Measurements from ENCODE around the gene ARAP1.

Gene ARAP1

DNA sequence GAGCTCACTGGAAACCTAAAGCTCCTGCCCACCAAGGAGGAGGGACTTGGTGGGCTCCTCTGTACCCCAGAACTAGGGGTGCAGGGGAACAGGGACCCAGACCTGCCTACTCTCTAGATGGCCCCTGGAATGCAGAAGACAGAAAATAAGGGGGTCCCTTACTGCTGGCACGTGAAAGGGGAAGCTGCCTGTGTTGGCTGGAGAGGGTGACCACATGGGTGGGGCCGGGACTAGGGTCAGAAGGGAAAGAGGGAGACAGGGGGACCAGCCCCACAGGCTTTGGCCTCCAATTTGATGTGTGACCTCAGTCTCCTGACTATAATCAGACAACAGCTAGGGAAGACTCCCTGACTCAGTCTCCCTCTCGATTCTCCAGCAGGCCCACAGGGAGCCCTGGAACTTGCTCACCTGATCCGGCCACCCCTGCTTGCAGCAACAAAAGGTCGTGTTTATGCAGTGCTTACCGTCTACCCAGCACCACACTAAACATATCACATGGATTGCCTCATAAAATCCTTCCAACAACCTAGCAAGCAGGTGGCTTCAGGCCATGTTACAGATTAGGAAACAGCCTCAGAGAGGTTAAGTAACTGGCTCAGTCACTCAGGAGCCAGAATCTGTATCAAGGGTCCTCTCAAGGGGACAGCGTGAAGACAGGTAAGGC lies 10.2 kb downstream of the ARAP1 start:
- DNase-seq: no peak

DNA sequence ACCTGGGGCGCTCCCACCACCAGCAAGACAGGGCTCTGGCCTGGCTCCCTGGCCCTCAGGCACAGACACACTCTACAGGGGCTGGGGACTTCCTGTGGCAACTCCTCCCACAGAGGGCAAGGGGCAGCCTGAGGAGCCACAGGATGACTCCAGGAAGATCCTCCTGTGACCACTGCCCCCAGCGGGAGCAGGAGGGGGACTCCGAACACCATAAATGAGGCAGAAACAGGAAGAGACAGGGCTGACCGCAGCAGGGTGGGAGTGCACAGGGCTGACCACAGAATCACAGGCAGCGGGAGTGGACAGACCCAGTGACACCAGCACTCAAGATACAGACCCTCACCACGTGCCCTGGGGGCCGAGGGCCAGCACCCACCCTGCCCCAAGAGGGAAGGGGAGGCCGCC lies 10.8 kb downstream of the ARAP1 start:
- no peak for DNase-seq

DNA sequence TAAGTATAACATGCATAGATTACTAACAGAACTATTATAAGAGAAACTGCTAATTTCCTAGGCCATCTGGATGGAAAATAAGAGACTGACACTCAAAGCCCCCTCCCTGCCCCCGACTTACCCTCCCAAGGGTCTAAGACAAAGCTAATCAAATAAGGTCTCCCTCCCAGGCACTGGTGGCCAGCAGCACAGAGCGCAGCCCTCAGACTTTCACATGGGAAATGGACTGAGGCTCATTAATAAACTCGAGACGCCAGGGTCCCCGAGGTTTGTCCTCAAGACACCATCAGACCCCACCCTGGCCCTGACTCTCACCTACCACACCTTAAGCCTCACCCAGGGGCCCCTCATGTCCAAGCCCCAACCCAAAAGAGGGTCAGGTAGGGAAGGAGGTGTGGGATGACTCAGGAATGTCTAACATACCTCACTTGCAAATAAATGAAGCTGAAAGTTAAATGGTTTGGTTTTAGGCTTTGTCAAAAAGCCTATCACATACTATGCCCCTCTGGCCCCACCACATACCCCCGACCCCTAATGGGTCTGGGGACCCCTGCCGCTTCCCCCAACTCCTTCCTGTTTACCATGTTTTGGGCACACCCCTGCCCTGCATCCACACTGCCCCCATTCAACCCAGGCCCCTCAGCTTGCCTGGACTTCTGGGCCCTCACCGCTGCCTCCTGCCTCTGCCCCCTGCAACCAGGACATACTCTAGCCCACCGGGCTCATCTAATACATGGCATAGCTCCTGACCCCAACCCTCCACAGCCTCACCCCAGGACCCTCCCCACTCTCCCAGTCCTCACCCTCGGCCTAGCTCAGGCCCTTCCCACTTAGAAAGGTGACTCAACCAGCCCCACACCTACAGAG lies 11.4 kb downstream of the ARAP1 start:
- no peak for DNase-seq

DNA sequence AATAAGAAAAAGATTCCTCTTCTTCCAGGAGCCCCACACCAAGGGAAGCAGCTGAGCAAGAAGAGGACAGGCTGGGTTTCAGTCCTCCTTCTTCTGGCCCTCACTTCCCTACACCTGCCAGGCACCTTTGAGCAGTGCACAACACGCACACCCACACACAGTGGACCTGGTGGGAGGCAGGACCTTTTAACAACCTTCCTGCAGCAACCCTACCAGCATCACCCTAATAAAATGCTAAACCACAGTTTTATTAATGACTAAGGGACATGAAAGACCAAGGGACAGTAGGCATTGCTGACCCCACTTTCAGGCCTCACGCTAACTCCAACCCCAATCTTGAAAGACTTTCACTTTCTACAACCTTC lies 12.2 kb downstream of the ARAP1 start:
- DNase-seq: no peak

DNA sequence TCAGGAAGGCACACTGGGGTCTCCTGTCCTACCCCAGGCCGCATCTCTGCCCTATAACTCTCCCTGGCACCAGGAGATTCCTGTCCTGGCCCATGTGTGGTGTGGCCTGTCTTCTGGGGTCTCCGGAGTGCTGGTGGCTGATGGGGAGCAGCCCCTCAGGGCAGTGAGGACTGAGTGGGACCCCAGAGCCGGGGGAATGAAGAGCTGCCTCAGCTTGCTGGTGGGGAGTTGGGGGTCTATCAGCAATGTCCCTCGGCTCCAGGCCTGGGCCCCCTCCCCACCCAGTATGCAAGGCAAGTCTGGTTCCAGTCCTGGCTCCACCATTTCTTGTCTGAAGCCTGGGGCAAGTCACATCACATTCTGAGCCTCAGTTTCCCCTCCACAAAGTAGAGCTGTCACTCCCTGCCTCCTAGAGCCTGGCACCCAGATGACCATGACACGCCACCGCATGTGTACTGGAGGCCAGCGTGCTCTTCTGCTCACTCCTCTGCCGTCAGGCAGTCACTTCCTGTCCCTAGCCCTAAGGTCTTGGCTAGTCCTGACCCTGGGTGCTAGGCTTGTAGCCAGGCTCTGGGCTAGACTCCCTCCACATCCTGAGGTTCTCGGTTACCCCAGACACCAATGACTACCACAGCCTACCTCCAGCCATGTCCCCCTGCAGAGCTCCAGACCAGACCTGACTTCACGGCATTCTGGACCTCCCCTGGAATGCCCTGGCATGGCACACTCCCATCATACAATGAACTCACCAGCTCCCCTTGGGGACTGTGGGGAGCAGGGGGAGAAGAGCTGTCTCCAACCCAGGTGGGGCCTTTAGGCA lies 12.8 kb downstream of the ARAP1 start:
- DNase-seq: no peak

DNA sequence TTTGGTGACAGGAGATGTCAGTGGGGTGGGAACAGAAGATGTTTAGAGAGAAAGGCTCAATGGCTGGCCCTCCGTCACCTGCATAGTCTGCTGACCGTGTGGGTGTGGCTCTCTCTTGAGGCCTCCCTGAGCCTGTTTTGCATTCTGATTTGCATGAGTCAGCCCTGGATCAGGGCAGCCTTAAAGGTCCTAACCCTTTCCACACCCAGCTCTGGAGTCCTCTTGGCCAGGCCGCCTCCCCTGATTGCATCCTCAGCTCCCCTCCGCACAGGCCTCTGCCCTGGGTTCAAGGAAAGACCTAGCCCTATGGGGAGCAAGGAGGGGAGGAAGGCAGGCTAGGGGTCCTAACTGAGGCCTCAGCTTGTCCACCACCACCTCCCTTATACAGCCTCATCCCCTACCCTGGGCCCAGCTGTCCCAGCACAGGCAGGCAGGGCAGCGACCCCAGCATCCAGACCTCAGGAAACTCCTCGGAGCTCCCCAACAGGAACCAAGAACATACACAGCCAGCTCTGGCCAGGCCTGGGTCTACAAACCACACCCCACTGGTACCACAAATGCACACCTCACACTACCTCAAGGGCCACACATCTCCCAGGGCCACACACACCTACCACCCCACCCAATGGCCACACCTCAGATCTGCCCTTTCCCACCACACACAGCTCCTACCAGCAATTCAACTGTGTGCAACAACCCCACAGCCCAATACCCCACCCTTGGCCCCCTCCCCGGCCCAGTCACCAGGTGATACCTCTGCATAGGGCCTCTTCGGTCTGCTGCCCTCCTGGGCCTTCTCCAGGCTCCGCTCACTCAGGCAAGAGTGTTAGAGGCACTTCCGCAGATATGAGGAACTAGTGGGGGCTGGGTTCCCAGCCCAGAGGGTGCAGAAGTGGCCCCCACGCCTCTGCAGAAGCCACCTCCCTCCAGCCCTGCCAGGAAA lies 13.7 kb downstream of the ARAP1 start:
- no peak for DNase-seq

DNA sequence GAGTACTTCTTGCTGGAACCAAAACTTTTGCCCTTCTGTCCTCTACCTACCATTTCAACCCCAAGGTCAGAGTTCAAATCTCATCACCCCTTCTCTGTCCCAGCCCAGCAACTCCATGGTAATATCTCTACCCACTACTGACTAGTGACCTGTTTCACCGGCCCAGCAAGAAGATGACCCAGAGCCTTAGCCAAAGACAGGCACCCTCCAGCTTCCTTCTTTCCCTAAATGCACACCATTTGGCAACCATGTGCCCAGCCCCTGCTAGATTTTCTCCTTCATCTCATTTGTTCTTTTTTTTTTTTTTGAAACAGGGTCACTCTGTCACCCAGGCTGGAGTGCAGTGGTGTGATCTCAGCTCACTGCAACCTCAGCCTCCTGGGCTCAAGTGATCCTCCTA lies 14.9 kb downstream of the ARAP1 start:
- no peak for DNase-seq

DNA sequence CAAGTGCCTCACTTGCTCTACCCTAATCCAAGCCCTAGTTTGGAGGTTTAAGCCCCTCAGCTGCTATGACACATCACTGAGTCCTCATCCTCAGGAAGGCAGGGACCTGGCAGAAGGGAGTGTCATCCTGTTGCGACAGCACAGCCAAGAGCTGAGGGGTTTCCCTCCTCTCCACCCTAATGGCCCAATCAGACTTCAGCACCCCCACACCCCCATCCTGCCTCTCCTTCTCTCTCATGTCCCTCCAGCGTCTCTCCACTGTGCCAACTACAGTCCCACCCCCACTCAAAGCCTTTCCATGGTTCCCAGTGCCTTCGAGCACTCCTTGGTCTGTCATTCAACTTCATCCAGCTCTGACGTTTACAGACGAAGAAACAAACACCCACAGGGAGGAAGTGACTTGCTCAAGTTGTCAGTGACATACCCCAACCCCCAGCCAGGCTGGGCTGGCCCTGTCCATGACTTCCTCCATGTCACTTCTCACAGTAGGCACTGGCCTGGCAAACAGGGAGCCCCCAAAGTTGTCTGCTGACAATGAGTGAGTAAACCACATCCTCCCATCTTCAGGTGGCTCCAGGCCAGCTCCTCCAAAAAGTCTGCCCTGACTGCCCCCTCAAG lies 15.6 kb downstream of the ARAP1 start:
- no peak for DNase-seq

DNA sequence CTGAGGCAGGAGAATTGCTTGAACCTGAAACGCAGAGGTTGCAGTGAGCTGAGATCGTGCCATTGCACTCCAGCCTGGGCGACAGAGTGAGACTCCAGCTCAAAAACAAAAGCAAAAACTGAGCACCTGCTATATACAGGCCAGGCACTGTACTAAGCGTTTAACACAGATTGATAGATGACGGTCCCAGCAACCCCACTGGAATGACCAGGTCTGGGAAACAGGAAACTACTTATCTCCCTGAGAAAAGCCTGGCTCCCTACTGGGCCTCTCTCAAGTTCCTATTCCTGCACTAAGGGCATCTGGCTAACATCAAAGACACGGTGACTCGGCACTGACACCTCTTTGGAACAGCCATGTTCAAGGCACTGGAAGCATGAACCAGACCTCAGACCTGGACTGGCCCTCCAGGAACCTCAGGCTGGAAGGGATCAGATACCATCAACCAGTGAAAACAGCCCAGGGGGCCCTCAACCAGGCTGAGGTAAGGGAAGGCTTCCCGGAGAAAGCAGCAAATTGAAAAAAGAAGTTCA lies 16.6 kb downstream of the ARAP1 start:
- no peak for DNase-seq

DNA sequence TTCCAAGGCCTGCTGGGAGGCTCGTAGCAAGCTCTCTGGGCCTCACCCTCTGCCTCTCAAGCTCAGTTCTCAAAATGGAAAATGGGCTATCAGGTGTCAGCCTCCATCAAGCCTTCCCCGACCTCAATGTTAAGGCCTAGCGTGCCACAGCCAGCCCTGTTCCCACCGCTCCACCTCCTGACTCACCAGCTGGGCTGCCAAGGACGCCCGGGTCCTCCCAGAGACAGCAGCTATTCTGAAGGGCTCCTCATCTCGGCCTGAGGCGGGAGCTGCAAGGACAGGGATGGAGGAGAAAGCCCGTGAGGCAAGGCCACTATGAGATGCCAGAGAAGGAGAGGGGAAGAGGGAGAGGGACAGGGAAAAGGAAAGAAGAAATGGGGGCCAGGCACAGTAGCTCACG lies 19.9 kb downstream of the ARAP1 start:
- DNase-seq: no peak

DNA sequence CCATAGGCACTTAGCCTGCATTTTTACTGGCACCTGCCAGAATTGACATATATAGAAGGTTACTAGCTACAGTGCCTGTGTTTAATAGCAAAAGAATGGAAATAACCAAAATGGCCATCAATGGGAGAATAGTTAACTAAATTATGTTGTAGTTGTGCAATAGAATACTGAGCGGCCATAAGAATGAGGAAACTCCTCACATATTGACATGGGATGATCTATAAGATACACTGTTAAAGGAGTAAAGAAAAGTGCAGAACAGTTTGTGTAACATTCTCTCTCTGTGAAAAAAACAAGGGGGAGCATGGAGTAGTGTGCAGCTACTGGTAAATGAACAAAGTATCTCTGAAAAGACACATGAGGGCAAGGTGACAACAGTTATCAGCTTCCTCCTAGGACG lies 21.5 kb downstream of the ARAP1 start:
- DNase-seq: no peak

DNA sequence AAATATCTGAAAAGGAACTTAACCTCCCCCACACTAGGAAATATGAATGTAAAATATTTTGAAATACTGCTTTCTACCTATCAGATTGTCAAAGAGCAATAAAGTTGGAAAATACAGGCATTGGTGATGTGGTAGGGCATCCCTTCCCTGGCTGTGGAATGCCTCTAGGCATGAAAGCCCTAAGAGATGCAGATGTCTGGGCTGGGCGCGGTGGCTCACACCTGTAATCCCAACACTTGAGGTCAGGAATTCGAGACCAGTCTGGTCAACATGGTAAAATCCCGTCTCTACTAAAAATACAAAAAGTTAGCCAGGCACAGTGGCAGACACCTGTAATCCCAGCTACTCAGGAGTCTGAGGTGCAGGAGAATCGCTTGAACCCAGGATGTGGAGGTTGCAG lies 22.0 kb downstream of the ARAP1 start:
- DNase-seq: no peak

DNA sequence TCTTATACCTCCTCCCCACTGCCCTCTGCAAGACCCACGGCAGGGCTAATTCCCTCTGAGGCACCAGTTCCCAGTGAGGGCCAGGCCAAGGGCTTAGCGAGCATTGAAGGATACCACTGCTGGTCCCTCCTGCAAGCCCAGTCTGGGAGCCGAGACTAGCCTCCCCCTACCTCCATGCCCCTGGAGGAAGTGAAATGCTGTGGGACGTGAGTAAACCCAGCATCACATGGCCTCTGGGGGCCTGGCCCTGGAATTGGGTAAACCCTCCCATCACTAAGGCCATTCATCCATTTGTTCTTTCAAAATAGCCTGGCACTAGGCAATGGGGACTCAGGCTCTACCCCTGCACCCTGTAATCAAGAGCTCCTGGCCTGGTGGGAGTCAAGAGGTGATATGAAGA lies 24.7 kb downstream of the ARAP1 start:
- DNase-seq: no peak

DNA sequence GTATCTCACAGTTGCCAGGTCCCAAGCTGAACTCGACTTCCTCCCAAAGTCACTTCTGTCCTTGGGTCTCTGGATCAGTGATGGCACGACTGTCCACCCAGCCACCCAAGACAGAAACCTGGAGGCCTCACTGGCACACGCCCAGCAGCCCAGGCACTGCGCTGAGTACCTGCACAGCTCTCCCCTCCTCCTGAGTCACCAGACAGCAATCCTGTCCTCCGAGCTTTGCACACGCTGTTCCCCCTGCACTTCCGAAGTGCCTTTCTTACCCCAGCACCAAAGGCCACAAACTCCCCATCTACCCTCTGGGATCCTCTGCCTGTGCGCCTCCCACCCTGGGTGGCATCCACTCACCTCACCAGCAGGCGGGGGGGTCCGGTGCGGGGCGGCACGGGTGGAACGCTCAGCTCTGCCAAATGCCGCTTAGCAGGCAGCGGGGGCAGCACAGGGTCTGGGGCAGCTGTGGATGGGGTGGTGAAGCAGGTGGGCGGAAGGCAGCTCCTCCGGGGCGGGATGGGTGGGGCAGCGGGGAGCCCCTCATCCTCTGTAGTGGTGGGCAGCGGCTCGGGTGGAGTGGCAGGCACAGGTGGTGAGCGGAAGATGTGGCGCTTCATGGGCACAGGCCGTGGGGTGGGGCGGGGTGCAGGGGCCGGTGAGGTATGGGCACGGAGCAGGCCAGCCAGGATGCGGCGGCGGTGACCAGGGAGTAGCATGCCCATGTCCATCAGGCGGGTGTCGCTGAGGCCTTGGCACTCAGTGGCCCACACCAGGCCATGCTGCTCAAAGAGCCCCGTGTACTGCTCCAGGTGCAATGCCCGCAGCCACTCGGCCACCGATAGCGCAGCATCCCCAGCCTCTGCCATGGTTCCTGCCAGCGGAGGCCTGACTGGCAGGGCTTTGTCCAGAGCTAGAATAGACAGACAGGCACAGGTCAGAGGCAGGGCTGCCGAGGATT lies 25.7 kb downstream of the ARAP1 start:
- no peak for DNase-seq

DNA sequence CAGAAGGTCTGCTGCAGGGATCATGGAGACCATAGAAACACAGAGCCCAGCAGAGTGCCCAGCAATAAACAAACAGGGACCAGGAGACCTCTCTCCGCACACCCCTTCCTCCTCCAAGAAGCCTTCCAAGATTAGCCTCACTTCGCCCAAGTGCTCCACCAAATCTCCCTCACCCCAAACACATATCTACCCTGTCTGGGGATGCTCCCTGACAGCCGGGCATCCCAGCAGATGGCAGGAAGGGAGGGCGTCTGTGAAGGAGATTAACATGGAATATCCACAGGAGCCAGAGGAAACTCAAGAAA lies 26.5 kb downstream of the ARAP1 start:
- no peak for DNase-seq

DNA sequence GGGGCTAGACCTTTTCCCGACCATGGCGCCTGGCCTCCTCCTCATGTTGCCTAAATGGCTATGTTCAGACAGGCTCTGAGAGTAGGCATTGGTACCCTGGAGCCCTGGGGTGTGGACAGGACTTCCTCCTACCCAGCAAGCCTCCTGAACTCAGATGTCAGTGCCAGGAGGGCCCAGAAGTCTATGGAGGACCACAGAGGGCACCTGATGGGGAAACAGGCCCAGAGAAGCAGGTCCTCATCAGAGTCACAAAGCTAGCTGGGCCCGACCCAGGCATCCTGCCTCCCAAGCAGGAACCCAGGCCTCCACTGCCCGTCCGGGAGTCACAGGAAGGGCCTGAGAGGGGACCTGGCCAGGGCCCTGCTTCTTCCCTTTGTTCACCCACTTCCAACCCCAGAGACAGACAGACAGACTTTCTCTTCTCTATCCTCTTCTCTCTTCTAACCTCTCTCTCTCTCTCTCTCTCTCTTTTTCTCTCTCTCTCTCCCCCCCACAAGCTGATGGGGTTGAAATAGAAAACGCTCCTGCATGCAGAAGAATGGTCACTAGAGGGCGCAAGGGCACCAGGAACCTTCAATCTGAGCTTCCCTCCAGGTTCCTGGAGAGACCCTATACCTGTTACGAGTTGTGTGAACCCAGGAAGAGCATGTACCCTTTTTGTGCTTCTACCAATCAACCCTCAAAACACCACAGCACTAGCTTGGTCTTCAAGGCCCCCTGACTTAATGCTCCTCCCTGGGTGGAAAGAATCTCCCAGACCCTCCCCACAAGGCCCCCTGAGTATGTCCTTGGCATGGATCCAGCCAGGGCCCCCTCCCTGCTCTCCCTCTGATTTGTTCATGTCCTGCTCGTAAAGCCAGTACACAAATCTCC lies 27.1 kb downstream of the ARAP1 start:
- peak; percentile 86 for DNase-seq

DNA sequence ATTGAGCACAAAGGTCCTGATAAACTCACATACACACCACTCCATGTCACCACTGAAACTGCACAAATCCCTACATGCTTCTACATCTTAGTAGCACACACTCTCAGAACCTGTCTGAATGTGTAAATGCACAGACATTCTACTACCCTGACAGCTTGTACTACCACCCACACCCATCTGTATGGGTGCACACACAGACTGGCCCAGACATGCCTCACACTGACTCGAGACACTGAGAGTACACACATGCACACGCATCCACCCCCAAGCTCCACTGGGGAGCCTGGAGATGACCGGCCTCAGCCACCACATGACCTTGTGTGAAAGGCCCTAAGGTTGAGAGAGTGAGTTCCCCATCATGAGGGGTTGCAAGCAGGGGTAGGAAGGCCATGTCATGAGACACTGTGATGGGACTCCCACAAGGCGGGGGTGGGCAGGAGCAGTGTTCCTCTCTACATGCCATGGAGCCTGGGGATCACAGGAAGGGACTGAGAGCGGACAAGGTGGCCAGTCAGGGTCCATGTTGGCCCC lies 28.1 kb downstream of the ARAP1 start:
- DNase-seq: peak; percentile 7

DNA sequence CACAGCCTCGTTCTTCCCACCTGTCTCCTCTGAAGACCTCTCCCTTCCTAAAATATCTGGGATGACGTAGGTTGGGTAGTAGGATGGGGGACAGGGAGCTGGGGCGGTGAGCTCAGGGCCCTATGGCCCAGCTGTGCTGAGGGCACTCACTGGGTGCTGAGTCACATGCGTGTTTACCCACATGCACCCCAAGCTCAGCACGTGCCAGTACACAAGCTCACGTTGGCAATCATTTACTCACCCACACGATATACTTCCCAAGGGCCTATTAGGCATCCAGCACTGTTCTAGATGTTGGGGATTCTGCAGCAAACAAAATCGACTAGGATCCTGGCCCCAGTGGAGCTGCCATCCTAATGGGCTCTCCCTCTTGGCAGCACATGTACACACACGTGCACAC lies 28.7 kb downstream of the ARAP1 start:
- no peak for DNase-seq

DNA sequence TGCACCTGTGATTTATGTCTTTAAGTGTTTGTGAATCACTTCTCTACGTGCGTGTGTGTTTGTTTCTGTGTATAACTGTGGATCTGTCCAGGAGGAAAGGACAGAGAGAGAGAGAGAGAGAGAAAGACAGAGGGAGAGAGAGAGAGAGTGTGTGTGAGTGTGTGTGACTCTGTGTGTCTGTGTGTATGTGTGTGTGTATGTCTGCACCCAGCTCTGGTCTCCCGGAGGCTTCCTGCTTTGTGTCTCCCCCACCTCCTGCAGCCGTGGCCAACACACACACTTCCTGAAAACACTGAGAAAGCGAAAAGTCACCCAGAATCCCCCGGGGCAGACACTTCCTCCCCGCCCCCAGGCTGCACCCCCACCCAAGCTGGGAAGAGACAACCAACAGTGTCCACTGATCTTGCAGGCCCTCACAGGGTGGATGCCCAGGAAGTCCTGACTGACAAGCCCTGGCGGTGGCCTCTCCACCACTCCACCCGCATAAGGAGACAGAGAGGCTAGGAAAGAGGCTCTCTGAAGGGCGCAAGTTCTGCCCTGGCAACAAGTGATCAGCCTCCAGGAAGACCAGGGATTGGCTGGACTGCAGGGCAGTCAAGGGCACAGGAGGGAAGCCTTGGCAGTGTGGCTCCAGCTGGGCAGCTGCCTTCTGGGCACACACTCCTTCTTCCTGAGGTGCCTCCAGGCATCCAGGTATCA lies 30.0 kb downstream of the ARAP1 start:
- DNase-seq: peak; percentile 67

Data from NCI-H1694 treated with DMSO at 0.1 percent for 48 hours (cell line).